Measurements from ENCODE around the gene KDM2B. TPM values are rescaled to one million over a fixed set of nuclear protein-coding genes. Genes with fewer than 3 reads are reported as not detected.

KDM2B gene
- total RNA-seq = 20.6 and 27.0 TPM in 2 replicates

DNA sequence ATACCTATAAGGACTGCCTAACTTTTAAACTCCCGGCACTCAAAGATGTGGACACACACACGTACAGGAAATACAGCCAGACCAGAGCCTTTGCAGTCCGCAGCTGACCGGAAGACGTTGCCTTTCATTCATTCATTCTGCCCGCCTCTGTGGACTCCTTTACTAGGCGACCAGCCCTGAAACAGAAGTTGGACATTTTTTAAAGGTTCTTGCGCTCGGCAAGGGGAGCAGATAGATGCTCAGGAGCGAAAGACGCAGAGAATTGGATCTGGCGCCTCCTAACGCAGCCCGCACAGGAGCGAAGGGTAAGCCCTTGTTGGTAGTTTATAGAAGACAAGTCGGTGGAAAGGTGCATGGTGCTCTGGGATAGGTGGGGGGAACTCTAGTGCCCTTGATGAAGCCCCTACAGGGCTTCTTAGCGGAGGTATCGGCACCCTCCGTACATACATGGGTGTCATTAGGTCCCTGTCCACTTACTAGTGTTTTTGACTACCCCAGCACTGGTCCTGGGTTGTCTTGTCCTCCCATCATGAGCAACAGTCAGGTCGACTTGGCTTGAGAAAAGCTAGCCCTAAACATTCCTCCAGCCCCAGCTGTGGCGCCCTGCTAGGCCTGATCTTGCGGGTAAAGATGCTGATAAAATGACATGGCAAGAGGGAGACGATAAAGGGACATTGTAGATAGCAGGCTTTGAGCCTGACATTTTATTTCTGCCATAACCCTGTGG, at the start of gene KDM2B:
Gene KDM2B, minus strand, starts transcription at position 65 of the 727 bp plus-strand sequence. CDS start 112 bp downstream, outside the sequence.

DNA sequence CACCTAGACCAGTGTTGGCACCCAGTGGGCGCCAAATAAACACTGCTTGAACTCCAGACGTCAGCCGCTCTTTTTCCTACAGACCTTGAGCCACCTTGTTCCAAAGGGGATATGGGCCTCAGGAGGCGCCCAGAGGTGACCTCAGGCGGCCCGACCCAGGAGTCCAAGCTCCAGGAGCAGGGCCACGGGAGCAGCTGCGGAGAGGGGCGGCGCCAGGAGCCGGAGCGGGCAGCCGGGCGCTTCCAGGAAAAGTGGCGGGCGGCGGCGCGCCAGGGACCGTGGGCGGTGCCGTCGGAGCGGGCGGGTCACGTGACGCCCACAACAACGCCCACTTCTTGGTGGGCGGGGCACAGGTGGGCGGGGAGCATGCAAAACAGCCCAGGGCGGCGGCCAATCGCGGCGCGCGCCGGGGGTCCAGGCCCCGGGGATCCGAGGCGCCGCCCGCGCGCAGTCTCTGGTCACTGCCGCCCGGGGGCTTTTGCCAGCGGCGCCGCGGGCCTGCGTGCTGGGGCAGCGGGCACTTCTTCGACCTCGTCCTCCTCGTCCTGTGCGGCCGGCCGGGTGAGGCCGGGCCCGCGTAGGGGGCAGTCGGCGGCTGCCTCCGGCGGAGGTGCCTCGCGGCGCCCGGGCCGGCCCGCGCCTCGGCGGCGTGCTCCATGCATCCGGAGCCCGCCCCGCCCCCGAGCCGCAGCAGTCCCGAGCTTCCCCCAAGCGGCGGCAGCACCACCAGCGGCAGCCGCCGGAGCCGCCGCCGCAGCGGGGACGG, 45.4 kb upstream of the KDM2B start, which contains the start of gene ORAI1:
Gene ORAI1, plus strand, starts transcription at position 444 of the 766 bp plus-strand sequence.

DNA sequence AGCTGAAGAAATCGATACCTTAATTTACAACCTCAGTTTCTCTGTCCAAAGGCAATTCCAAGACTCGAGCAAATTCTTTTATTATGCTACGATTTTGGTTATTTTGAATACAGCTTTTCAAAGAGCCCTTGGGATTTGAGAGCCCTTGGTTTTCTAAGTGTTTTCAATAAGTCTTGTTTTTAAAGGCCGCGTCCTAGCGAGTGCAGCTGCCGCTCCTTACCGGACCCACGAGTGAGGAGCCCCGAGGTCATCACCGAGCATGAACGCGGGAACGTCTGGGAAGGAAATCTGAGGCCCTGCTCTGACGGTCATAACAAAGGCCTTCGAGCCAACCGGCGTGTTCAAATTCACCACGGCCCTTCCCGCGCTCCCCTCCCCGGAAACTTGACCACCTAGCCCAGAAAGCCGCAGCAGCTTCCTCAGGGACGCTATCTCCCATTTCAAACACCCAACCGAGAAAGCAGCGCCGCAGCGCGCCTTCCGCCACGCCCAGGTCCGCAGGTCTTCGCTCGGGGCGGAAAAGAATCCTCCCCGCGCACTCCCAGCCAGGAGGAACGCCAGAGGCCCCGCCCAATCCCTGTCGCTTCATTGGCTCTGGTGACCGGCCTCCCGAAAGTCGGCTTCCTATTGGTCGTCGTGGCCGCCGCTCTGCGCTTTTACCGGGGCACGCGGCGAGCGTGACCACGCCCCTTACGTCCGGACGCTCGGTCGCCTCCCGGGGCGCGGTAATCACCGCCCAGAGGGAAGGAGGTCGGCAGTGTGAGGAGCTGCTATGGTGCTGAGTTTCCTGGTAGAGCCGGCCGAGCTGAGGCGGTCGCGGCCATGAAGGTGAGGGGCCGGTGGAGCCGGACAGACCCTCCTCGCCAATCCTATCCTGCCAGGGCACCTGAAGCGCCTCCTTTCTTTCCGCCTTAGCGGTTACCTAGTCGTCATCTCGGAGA, 181.2 kb downstream of the KDM2B start, which contains the start of gene RNF34:
Gene RNF34, plus strand, starts transcription at position 728 of the 941 bp plus-strand sequence. Its CDS starts 95 bp downstream, at position 823.

Other genes with a start within 250 kb of the KDM2B start
- 142 and 152 TPM in 2 replicates for gene ANAPC5, start 228.6 kb downstream of the KDM2B start, total RNA-seq
- 74.3 and 98.6 TPM in 2 replicates for gene RNF34, start 180.9 kb downstream of the KDM2B start, total RNA-seq
- gene ORAI1, start 45.5 kb upstream of the KDM2B start, total RNA-seq = 7.9 and 8.2 TPM in 2 replicates
- gene MORN3, start 88.6 kb upstream of the KDM2B start, total RNA-seq = 1.4 and 1.5 TPM in 2 replicates
- 5.6 and 5.9 TPM in 2 replicates for gene TMEM120B, start 131.7 kb upstream of the KDM2B start, total RNA-seq
- gene RHOF, start 212.7 kb upstream of the KDM2B start, total RNA-seq = 2.0 and 3.7 TPM in 2 replicates
- 2.4 and 4.1 TPM in 2 replicates for gene SETD1B, start 223.0 kb upstream of the KDM2B start, total RNA-seq